GM12878 (cell line): ENCODE results near the gene MAGI3.

Source experiments
- CBX3 ChIP-seq: fragments of 200-600 bp; sonication (generic); IDR thresholded peaks from 2 replicates; pipeline ENCODE4 v1.6.1; 2016; ENCODE audit warnings: low read depth, borderline replicate concordance
- CHD4 ChIP-seq: fragments of 200-600 bp; sonication (generic); IDR thresholded peaks from 2 replicates; pipeline ENCODE4 v1.6.1; 2016; ENCODE audit warnings: mild to moderate bottlenecking
- CREM ChIP-seq: IDR thresholded peaks from 2 replicates; pipeline ENCODE4 v1.6.1; 2014; ENCODE audit warnings: antibody characterized with exemption, low read depth
- CTCF ChIP-seq, 3 experiments: IDR thresholded peaks in 2 of 3; conservative IDR thresholded peaks in 1 of 3; 2 replicates each; pipeline ENCODE4 v1.5.1; 2011; ENCODE audit warnings: low read depth in 3 of 3, low read length in 3 of 3, mild to moderate bottlenecking in 3 of 3, control low read depth in 2 of 3, moderate library complexity in 2 of 3, inconsistent platforms in 1 of 3, mixed read lengths in 1 of 3; ENCODE audit not compliant: control insufficient read depth in 2 of 3, insufficient read depth in 1 of 3; ENCODE audit errors: extremely low read depth in 1 of 3
- EP300 ChIP-seq, 2 experiments: fragments of 150-350 bp in 1 of 2; IDR thresholded peaks; 2 replicates each; pipeline ENCODE4 v1.6.1; 2011 to 2012; ENCODE audit warnings: low read depth in 2 of 2, low read length in 2 of 2, borderline replicate concordance in 1 of 2, improper control_type of control experiment in 1 of 2, inconsistent platforms in 1 of 2; ENCODE audit not compliant: control insufficient read depth in 1 of 2
- HCFC1 ChIP-seq: fragments of 150-350 bp; IDR thresholded peaks from 2 replicates; pipeline ENCODE4 v1.6.1; 2014; ENCODE audit warnings: low read length
- POLR2A ChIP-seq: IDR thresholded peaks from 2 replicates; pipeline ENCODE4 v1.6.1; 2011; ENCODE audit warnings: low read depth, mild to moderate bottlenecking, low read length
- POLR2AphosphoS5 ChIP-seq: IDR thresholded peaks from 2 replicates; pipeline ENCODE4 v1.6.1; 2011; ENCODE audit warnings: mild to moderate bottlenecking, low read length, inconsistent platforms
- RAD21 ChIP-seq: IDR thresholded peaks from 2 replicates; pipeline ENCODE4 v1.6.1; 2011; ENCODE audit warnings: mild to moderate bottlenecking, low read depth, low read length, moderate library complexity; ENCODE audit not compliant: insufficient read depth
- SMC3 ChIP-seq: IDR thresholded peaks from 2 replicates; pipeline ENCODE4 v1.6.1; 2011; ENCODE audit warnings: low read length, improper control_type of control experiment, borderline replicate concordance
- STAT1 ChIP-seq: fragments of 450-650 bp; conservative IDR thresholded peaks from 2 replicates; pipeline ENCODE4 v1.6.1; 2014; ENCODE audit warnings: antibody characterized with exemption, mild to moderate bottlenecking
- YY1 ChIP-seq: IDR thresholded peaks from 2 replicates; pipeline ENCODE4 v1.6.1; 2011; ENCODE audit warnings: low read depth, mild to moderate bottlenecking, low read length
- TF ChIP-seq, protein P1 (sequence below): IDR thresholded peaks from 2 replicates; pipeline ENCODE4 v1.6.1; 2012; ENCODE audit warnings: mild to moderate bottlenecking, low read depth, low read length

DNA sequence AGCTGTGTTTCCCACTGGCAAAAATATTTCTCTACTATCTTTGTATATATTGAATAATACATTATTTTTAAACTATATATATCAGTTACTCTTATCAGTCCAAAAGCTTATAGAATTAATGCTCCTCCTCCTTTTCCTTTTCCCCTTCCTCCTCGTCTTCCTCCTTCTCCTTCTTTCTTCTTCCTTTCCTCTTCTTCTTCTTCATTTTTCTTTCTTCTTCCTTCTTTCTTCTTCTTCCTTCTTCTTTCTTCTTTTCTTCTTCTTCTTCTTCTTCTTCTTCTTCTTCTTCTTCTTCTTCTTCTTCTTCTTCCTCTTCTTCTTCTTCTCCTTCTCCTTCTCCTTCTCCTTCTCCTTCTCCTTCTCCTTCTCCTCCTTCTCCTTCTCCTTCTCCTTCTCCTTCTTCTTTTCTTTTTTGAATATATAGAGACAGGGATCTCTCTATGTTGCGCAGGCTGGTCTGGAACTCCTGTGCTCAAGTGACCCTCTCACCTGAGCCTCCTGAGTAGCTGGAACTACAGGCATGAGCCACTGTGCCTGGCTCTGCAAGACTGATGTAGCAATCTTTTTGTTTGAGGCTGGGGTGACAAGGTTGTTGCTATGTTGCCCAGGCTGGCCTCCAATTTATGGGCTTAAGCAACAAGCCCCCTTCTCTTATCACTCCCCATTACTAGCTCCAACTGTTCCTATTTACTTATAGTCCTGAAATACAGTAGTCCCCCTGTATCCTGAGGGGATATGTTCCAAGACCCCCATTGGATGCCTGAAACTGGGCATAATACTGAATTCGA is 47.4 kb downstream of the MAGI3 start:
- TF ChIP-seq, protein P1, sequence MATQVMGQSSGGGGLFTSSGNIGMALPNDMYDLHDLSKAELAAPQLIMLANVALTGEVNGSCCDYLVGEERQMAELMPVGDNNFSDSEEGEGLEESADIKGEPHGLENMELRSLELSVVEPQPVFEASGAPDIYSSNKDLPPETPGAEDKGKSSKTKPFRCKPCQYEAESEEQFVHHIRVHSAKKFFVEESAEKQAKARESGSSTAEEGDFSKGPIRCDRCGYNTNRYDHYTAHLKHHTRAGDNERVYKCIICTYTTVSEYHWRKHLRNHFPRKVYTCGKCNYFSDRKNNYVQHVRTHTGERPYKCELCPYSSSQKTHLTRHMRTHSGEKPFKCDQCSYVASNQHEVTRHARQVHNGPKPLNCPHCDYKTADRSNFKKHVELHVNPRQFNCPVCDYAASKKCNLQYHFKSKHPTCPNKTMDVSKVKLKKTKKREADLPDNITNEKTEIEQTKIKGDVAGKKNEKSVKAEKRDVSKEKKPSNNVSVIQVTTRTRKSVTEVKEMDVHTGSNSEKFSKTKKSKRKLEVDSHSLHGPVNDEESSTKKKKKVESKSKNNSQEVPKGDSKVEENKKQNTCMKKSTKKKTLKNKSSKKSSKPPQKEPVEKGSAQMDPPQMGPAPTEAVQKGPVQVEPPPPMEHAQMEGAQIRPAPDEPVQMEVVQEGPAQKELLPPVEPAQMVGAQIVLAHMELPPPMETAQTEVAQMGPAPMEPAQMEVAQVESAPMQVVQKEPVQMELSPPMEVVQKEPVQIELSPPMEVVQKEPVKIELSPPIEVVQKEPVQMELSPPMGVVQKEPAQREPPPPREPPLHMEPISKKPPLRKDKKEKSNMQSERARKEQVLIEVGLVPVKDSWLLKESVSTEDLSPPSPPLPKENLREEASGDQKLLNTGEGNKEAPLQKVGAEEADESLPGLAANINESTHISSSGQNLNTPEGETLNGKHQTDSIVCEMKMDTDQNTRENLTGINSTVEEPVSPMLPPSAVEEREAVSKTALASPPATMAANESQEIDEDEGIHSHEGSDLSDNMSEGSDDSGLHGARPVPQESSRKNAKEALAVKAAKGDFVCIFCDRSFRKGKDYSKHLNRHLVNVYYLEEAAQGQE, result no peak
- TF ChIP-seq POLR2A (no peak), STAT1 (no peak), EP300 (IDR thresholded peaks at IDR 0.05; ENCODE audit: borderline replicate concordance in 1 of 2, control insufficient read depth in 1 of 2, low read depth in 2 of 2, low read length in 2 of 2) (no peak), CHD4 (no peak), HCFC1 (no peak), CREM (no peak), CTCF (IDR thresholded peaks at IDR 0.05 in 2 of 3, conservative IDR thresholded peaks at IDR 0.05 in 1 of 3; ENCODE audit: control insufficient read depth in 2 of 3, extremely low read depth in 1 of 3, insufficient read depth in 1 of 3, low read depth in 3 of 3, low read length in 3 of 3) (no peak), YY1 (no peak), POLR2AphosphoS5 (no peak), RAD21 (no peak), SMC3 (no peak), CBX3 (no peak)
